SK-N-SH (cell line): ENCODE results near the gene MRPS27. TPM values are rescaled to one million over a fixed set of nuclear protein-coding genes. Genes with fewer than 3 reads are reported as not detected.

Experiments
- CTCF ChIA-PET: fragments of 300-600, 350-600 bp; formaldehyde crosslinking; extraction: SDS; loops from one replicate; lab custom pipeline; 2021; lab: Yijun Ruan, JAX
- POLR2A ChIA-PET: fragments of 350-600 bp; sonication (Branson Sonifier 250); formaldehyde crosslinking; extraction: SDS; loops from one replicate; lab custom pipeline; 2020; ENCODE audit warnings: antibody characterized with exemption, inconsistent platforms; lab: Yijun Ruan, JAX
- DNase-seq: peaks from one replicate; pipeline ENCODE4 v3.0.0; 2012
- H2AFZ ChIP-seq: fragments of 200-600 bp; sonication (generic); 2 replicates; pipeline ENCODE4 v1.8.1; 2016; ENCODE audit warnings: antibody characterized with exemption, mild to moderate bottlenecking, low read depth
- H3F3A ChIP-seq: fragments of 200-600 bp; sonication (generic); replicated peaks from 2 replicates; pipeline ENCODE3; 2016; ENCODE audit warnings: antibody characterized with exemption, mild to moderate bottlenecking; ENCODE audit not compliant: insufficient read depth
- H3K27ac ChIP-seq, 2 experiments: fragments of 200-500 bp in 1 of 2; fragments of 200-600 bp in 1 of 2; sonication (Bioruptor generic) in 1 of 2; sonication (generic), shearing (Covaris generic) in 1 of 2; 2 replicates each; pipeline versions ENCODE4 v1.5.1 to v1.6.1; 2014 to 2016; ENCODE audit warnings: low read depth in 2 of 2, inconsistent platforms in 1 of 2, low read length in 1 of 2, mild to moderate bottlenecking in 1 of 2, mixed read lengths in 1 of 2
- H3K27me3 ChIP-seq: fragments of 200-600 bp; sonication (generic), shearing (Covaris generic); 2 replicates; pipeline ENCODE4 v1.6.1; 2016; ENCODE audit warnings: mixed run types; ENCODE audit not compliant: insufficient read depth
- H3K36me3 ChIP-seq, 2 experiments: fragments of 200-500 bp in 1 of 2; fragments of 200-600 bp in 1 of 2; sonication (Bioruptor generic) in 1 of 2; sonication (generic) in 1 of 2; replicated peaks in 1 of 2; 2 replicates each; pipeline versions ENCODE3 to v1.5.1; 2014 to 2016; ENCODE audit warnings: low read length in 1 of 2, mild to moderate bottlenecking in 1 of 2; ENCODE audit not compliant: insufficient read depth in 2 of 2, control insufficient read depth in 1 of 2
- H3K4me1 ChIP-seq, 2 experiments: fragments of 200-500 bp in 1 of 2; fragments of 200-600 bp in 1 of 2; sonication (Bioruptor generic) in 1 of 2; sonication (generic), shearing (Covaris generic) in 1 of 2; 2 replicates each; pipeline versions ENCODE4 v1.5.1 to v1.6.1; 2014 to 2016; ENCODE audit warnings: low read depth in 1 of 2, low read length in 1 of 2, mixed run types in 1 of 2; ENCODE audit not compliant: insufficient read depth in 2 of 2, control insufficient read depth in 1 of 2
- H3K4me2 ChIP-seq: fragments of 200-600 bp; sonication (generic), shearing (Covaris generic); 2 replicates; pipeline ENCODE4 v1.6.1; 2017; ENCODE audit warnings: mixed run types
- H3K4me3 ChIP-seq, 2 experiments: fragments of 200-500 bp in 1 of 2; fragments of 200-600 bp in 1 of 2; sonication (Bioruptor generic) in 1 of 2; sonication (generic), shearing (Covaris generic) in 1 of 2; 2 replicates each; pipeline versions ENCODE4 v1.5.1 to v1.8.1; 2014 to 2016; ENCODE audit warnings: low read depth in 2 of 2, inconsistent platforms in 1 of 2, low read length in 1 of 2, mild to moderate bottlenecking in 1 of 2, mixed read lengths in 1 of 2, moderate library complexity in 1 of 2
- H3K79me2 ChIP-seq: fragments of 200-600 bp; sonication (generic); 2 replicates; pipeline ENCODE4 v1.8.1; 2017; ENCODE audit warnings: mild to moderate bottlenecking; ENCODE audit not compliant: insufficient read depth
- H3K9ac ChIP-seq: fragments of 200-600 bp; sonication (generic); 2 replicates; pipeline ENCODE4 v1.6.1; 2017; ENCODE audit warnings: mixed run types
- H3K9me2 ChIP-seq: fragments of 200-600 bp; sonication (generic); 2 replicates; pipeline ENCODE4 v1.6.1; 2017; ENCODE audit warnings: mixed run types
- H3K9me3 ChIP-seq: fragments of 200-600 bp; sonication (generic); 2 replicates; pipeline ENCODE4 v1.6.1; 2017; ENCODE audit warnings: mixed run types, mild to moderate bottlenecking, moderate library complexity
- H4K20me1 ChIP-seq: fragments of 200-600 bp; sonication (generic); 2 replicates; pipeline ENCODE4 v1.6.1; 2017; ENCODE audit warnings: mild to moderate bottlenecking, mixed run types; ENCODE audit not compliant: insufficient read depth
- ELF1 ChIP-seq: IDR thresholded peaks from 2 replicates; pipeline ENCODE4 v1.4.0; 2012
- EP300 ChIP-seq, 2 experiments: IDR thresholded peaks; 2 replicates each; pipeline versions ENCODE4 v1.4.0 to v1.6.1; 2012; ENCODE audit warnings: borderline replicate concordance in 1 of 2, low read depth in 1 of 2, low read length in 1 of 2
- NRF1 ChIP-seq: IDR thresholded peaks from 2 replicates; pipeline ENCODE4 v1.6.1; 2012; ENCODE audit warnings: low read depth, mild to moderate bottlenecking, low read length
- PBX3 ChIP-seq: IDR thresholded peaks from 2 replicates; pipeline ENCODE4; 2012
- TCF12 ChIP-seq: IDR thresholded peaks from 2 replicates; pipeline ENCODE4 v1.4.0; 2012
- WGBS: methylation state at CpG from one replicate; pipeline ENCODE4 v1.1.6; 2017; ENCODE audit warnings: low lambda C conversion rate; 5-methylcytosine and 5-hydroxymethylcytosine counted together
- polyA plus RNA-seq, 3 experiments: library from polyadenylated mRNA; depleted of rRNA; stranded (reverse); fragments of >200 nt; gene quantifications; 2 replicates each; pipeline ENCODE4 v1.2.3, GENCODE V29; 2012

Gene MRPS27
- polyA plus RNA-seq, 1 of the 3 experiments (the other 2 are of a cell fraction), result 37.5 TPM

GRCh38 chr5:72267685-72268084 lies 52.4 kb downstream of the MRPS27 start:
- Histone ChIP-seq H3K4me3 (no peak overlapping the region), H3K79me2 (peaks cover 22% of the 10 kb centered on the region; the same call in 1 of the 2 replicates), H2AFZ (no peak overlapping the region), H3K27ac (peak overlapping the region; percentile 26 to 53; a peak in 2 of 4 replicates), H3K27me3 (no peaks in the 10 kb centered on the region), H3K9ac (no peak overlapping the region), H3K9me3 (no peaks in the 10 kb centered on the region), H3F3A (peaks cover 15% of the 10 kb centered on the region), H3K4me1 (peaks cover 5 to 16% of the 10 kb centered on the region in 2 experiments; a peak in 3 of 4 replicates), H4K20me1 (no peaks in the 10 kb centered on the region), H3K9me2 (no peaks in the 10 kb centered on the region), H3K4me2 (no peak overlapping the region), H3K36me3 (peaks cover 0 to 5% of the 10 kb centered on the region in 2 experiments)
- POLR2A ChIA-PET, result no interaction called here
- DNase-seq, result no peak
- CTCF ChIA-PET, result interaction anchor here (1.1 to 1.2 kb wide), 2 partner anchors 8 to 13 kb away, joined by 5 to 13 read pairs; no protein-coding TSS in a partner anchor
- TF ChIP-seq PBX3 (peak; percentile 24), TCF12 (peak; percentile 10; the same call in 1 of the 2 replicates), NRF1 (no peak)

DNA sequence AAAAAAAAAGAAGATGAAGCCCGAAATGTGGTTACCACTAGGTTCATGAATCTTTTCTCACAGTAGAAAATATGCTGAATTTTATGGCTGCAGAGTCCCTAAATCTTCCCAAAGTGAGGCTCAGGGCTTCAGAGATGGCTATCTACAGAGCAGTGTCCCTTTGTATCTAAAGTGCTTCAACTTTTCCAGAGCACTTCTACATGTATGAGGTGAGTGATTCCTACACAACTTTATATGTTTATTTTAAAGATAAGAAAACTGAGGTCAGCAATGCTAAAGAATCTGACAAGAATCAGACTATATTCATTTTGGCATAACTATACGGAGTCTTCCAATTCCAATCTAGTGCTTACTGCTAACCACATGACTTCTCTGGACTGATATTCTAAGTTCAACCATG lies 53.2 kb downstream of the MRPS27 start:
- DNase-seq, result no peak
- no peaks in the 10 kb centered on the region for H3K9me2 ChIP-seq
- H3K4me3 ChIP-seq, result no peak overlapping the region
- H3K79me2 ChIP-seq, result peaks cover 22% of the 10 kb centered on the region; the same call in 1 of the 2 replicates
- no peak for TF ChIP-seq NRF1
- ChIA-PET POLR2A (no interaction called here), CTCF (no interaction called here)
- H3K4me2 ChIP-seq, result no peak overlapping the region
- no peaks in the 10 kb centered on the region for H3K9me3 ChIP-seq
- peak overlapping the region in 1 of 2 experiments; percentile 39; a peak in 1 of 4 replicates for H3K27ac ChIP-seq
- peaks cover 0 to 5% of the 10 kb centered on the region in 2 experiments for H3K36me3 ChIP-seq
- peaks cover 15% of the 10 kb centered on the region for H3F3A ChIP-seq
- peaks cover 5 to 16% of the 10 kb centered on the region in 2 experiments; a peak in 3 of 4 replicates for H3K4me1 ChIP-seq
- H4K20me1 ChIP-seq, result no peaks in the 10 kb centered on the region
- H2AFZ ChIP-seq, result no peak overlapping the region
- WGBS, result 87% methylated on average over 2 of the region's 2 CpGs
- H3K9ac ChIP-seq, result no peak overlapping the region
- H3K27me3 ChIP-seq, result no peaks in the 10 kb centered on the region

- no peaks in the 10 kb centered on the region for H4K20me1 ChIP-seq
- CTCF ChIA-PET, result interaction anchor here (0.7 to 1.6 kb wide), 4 partner anchors 15 to 429 kb away, joined by 3 to 4 read pairs (median 4); no protein-coding TSS in a partner anchor
- peaks cover 0 to 5% of the 10 kb centered on the region in 2 experiments for H3K36me3 ChIP-seq
- no peak overlapping the region for H3K9ac ChIP-seq
- H3K9me2 ChIP-seq, result no peaks in the 10 kb centered on the region
- H3K4me3 ChIP-seq, result no peak overlapping the region
- H3F3A ChIP-seq, result peaks cover 15% of the 10 kb centered on the region
- H3K4me2 ChIP-seq, result no peak overlapping the region
- TF ChIP-seq EP300 (IDR thresholded peaks at IDR 0.05; ENCODE audit: borderline replicate concordance in 1 of 2, low read depth in 1 of 2, low read length in 1 of 2), result peak in 1 of 2 experiments; percentile 59; a peak in 2 of 4 replicates
- TF ChIP-seq TCF12, result 0 out of 2 replicates have a peak, but pooled peaks have one; percentile 10
- TF ChIP-seq ELF1, result no peak
- TF ChIP-seq, all 33 proteins: peak for 2
- DNase-seq, result no peak
- Histone ChIP-seq H3K27ac (peak overlapping the region in 1 of 2 experiments; percentile 6; a peak in 1 of 4 replicates), H3K4me1 (peaks cover 8 to 16% of the 10 kb centered on the region in 2 experiments; a peak in 3 of 4 replicates), H2AFZ (no peak overlapping the region), H3K9me3 (no peaks in the 10 kb centered on the region), H3K27me3 (no peaks in the 10 kb centered on the region), H3K79me2 (peaks cover 25% of the 10 kb centered on the region; the same call in 1 of the 2 replicates)
- WGBS, result 93% methylated on average over 5 of the region's 5 CpGs
- POLR2A ChIA-PET, result no interaction called here
Observed at GRCh38 chr5:72265032-72265877, 54.8 kb downstream of the MRPS27 start.
